Measurements from ENCODE around the gene FAM50A.

DNA sequence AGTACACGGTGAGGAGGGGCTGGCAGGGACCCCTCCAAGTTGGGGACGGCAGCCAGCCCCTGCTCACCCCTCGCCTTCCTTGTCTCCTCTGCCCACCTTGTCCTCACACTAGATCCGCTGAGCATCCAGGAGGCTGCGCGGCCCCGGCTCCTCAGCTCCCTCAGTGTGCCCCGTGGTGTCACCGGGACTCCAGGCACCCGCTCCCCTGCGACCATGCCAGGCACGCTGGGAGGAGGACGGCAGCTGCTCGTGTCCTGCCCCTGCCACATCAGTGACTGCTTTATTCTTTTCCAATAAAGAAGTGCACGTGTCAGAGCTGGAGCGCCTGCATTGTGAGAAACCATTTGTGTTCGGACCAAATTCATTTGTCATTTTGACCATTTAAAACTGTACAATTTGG is 6.4 kb downstream of the FAM50A start:
- no peak for TF ChIP-seq EP300 (IDR thresholded peaks at IDR 0.05)
- TF ChIP-seq, protein P1, sequence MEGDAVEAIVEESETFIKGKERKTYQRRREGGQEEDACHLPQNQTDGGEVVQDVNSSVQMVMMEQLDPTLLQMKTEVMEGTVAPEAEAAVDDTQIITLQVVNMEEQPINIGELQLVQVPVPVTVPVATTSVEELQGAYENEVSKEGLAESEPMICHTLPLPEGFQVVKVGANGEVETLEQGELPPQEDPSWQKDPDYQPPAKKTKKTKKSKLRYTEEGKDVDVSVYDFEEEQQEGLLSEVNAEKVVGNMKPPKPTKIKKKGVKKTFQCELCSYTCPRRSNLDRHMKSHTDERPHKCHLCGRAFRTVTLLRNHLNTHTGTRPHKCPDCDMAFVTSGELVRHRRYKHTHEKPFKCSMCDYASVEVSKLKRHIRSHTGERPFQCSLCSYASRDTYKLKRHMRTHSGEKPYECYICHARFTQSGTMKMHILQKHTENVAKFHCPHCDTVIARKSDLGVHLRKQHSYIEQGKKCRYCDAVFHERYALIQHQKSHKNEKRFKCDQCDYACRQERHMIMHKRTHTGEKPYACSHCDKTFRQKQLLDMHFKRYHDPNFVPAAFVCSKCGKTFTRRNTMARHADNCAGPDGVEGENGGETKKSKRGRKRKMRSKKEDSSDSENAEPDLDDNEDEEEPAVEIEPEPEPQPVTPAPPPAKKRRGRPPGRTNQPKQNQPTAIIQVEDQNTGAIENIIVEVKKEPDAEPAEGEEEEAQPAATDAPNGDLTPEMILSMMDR (IDR thresholded peaks at IDR 0.05): no peak

Measured in upper lobe of left lung (tissue), 4 donors.